DMS114 treated with DMSO at 0.1 percent for 48 hours (cell line): Measurements from ENCODE around the gene NR1I2.

Experiments
- DNase-seq: peaks from one replicate; lab custom pipeline; 2025; ENCODE audit not compliant: unreplicated experiment; lab: John Stamatoyannopoulos, UW

NR1I2 gene

GRCh38 chr3:119817583-119818363, 35.9 kb downstream of the NR1I2 start:
- DNase-seq, result no peak

DNA sequence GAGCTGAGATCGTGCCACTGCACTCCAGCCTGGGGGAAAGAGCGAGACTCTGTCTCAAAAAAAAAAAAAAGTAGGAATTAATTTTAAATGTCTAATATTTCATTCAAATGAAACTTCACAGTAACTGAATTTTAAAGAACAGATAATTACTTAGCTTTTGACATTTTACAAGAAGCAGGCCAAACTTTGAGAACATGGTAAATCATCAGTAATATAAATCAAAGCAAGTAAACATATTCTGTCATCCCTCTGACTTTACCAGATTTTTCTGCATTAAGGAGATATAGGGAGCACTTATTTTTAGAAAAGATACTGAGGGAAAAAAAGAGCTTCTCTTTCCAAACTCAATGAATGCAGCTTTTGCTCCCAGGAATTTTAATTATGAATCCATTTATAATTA, 37.0 kb downstream of the NR1I2 start:
- DNase-seq, result no peak

- DNase-seq, result no peak
Observed at GRCh38 chr3:119819806-119820205, 37.9 kb downstream of the NR1I2 start.

GRCh38 chr3:119825820-119826219, 43.9 kb downstream of the NR1I2 start:
- no peak for DNase-seq

GRCh38 chr3:119826711-119827608, 45.1 kb downstream of the NR1I2 start:
- DNase-seq, result no peak

DNA sequence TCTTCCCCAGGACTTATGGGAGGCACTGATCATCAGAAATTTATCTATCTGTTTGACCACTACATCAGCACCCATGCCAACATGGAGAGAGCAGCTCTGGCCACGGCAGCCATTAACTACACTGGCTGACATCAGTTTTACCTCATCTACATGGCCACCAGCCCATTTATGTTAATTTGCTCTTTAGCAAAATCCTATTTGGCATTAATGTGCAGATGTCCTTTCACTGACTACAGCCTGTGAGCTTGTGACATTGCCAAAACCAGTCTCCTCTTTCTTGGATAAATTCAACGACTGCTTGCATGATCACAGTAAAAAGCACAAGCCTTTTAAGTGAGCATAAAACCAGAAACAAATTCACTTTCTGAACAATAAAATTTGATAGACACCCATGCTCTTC, 47.5 kb downstream of the NR1I2 start:
- no peak for DNase-seq

GRCh38 chr3:119831022-119831421, 49.1 kb downstream of the NR1I2 start:
- peak; percentile 9 for DNase-seq

GRCh38 chr3:119831941-119832371, 50.1 kb downstream of the NR1I2 start:
- no peak for DNase-seq

GRCh38 chr3:119834754-119835370, 53.0 kb downstream of the NR1I2 start:
- no peak for DNase-seq

DNA sequence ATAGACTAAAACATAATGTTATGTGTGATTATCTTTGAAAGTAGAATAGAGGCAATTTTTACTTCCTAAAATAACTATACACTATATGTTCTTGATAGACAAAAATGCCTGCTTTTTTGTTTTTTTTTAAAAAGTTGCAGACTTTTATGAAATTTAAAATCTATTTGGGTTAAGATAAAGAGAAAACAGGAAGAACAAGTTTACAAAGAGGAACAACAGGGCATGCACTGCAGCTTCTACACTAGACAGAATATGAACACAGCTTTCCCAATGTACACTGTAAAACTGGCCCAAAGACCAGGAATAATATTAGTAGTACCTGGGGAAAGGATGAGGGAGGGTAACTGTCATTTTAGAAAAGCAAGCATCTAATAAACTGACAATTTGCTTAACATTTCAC, 53.7 kb downstream of the NR1I2 start:
- no peak for DNase-seq

DNA sequence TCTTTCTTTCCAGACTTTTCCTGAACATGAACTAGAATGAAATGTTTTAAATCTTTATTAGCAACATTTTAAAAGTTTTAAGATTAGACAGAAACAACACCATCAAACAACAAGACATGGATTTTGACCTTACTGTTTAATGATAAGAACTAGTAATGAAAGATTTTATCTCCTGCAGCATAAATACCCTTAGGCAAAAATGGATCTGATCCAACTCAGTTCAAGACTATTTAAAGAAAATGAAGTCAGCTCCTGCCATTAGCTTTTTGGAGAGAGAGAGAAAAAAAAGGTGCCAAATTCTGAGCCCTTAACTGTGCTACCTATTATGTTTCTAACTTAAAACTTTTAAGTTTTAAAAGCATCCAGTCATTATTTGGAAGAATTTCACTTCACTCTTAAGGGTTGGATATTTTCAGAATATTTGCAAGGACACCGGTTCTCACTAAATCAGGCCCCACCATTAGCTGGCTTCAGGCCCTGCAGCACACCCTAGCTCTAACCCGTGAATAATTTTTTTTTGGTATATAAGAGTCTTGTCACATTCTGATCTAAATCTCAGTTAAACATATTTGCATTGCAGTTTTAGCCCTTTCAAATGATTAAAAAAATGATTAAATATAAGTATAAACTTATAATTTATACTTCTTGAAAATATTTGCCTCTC, 60.0 kb downstream of the NR1I2 start:
- no peak for DNase-seq

GRCh38 chr3:119849126-119849525, 67.2 kb downstream of the NR1I2 start:
- no peak for DNase-seq

GRCh38 chr3:119856695-119857094, 74.8 kb downstream of the NR1I2 start:
- DNase-seq, result no peak

- DNase-seq, result no peak
Observed at GRCh38 chr3:119858957-119859356, 77.1 kb downstream of the NR1I2 start.

- no peak for DNase-seq
Observed at GRCh38 chr3:119859728-119860127, 77.8 kb downstream of the NR1I2 start.

DNA sequence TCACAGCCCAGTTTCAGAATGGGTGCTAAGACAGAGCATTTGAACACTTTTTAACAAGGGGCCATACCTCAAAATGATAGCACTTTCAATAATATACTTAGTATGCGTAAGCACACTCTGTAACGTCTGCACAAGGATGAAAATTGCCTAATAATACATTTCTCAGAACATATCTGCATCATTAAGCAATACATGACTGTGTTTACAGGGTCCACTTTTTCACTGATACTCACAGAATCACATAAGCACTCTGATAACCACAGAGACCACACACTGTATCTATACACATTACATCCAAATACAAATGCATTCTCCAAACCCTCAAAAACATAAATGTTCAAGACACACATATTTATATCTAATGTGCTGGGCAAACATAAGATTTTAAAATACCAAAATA, 79.8 kb downstream of the NR1I2 start:
- no peak for DNase-seq

GRCh38 chr3:119862616-119863015, 80.7 kb downstream of the NR1I2 start:
- no peak for DNase-seq

GRCh38 chr3:119864476-119864875, 82.6 kb downstream of the NR1I2 start:
- DNase-seq, result no peak
